Measurements from ENCODE around the gene RIT2. TPM values are rescaled to one million over a fixed set of nuclear protein-coding genes. Genes with fewer than 3 reads are reported as not detected.

The RIT2 gene
- total RNA-seq, 1 experiment from 2014 or later: 1.5 TPM

DNA sequence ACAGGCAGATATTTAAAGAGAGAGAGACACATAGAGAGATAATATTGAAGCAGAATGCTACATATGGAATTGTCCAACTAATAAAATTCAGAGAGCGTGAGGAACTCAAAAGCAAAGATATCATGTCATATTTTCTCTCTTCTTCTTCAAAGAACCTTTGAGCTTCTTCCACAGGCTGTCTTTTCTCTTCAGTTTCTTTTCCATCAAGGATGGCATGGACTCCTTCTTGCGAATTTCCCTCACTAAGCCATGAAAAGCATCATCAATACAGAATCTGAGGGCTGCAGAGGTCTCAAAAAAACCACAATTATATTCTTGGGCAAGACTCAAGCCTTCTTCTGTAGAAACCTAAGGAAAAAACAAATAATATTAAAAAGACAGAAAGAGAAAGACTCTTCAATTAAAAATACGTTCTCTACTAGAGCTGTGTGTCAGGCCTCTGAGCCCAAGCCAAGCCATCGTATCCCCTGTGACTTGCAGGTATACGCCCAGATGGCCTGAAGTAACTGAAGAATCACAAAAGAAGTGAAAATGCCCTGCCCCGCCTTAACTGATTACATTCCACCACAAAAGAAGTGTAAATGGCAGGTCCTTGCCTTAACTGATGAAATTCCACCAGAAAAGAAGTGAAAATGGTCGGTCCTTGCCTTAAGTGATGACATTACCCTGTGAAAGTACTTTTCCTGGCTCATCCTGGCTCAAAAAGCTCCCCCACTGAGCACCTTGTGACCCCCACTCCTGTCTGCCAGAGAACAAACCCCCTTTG lies 371.9 kb downstream of the RIT2 start (continued):
- TF ChIP-seq FOXP4 (CRISPR knock-in tag; IDR thresholded peaks at IDR 0.05): peak; percentile 56; the same call in 1 of the 2 replicates
- no peak for TF ChIP-seq FOXJ3 (CRISPR knock-in tag; IDR thresholded peaks at IDR 0.05; ENCODE audit: borderline replicate concordance)
- TF ChIP-seq AR (CRISPR knock-in tag; IDR thresholded peaks at IDR 0.05): no peak

GRCh38 chr18:42742969-42743368 lies 372.5 kb downstream of the RIT2 start:
- ATAC-seq (peak; percentile 19; the same call in 1 of the 2 replicates), DNase-seq (ENCODE audit: low spot score) (no peak)
- Mint-ChIP-seq H3K27ac (no peak overlapping the region), H3K9me3 (peaks cover 9% of the 10 kb centered on the region), H3K27me3 (ENCODE audit: low read depth) (no peaks in the 10 kb centered on the region), H3K36me3 (peaks cover 11% of the 10 kb centered on the region), H3K4me3 (no peak overlapping the region; the same call in 1 of the 2 replicates), H3K4me1 (peaks cover 49% of the 10 kb centered on the region)
- TF ChIP-seq GABPB1 (CRISPR knock-in tag; IDR thresholded peaks at IDR 0.05) (no peak), HMGA2 (CRISPR knock-in tag; IDR thresholded peaks at IDR 0.05) (no peak), NFE2L1 (CRISPR knock-in tag; IDR thresholded peaks at IDR 0.05) (no peak), ARID4B (CRISPR knock-in tag; IDR thresholded peaks at IDR 0.05; ENCODE audit: borderline replicate concordance) (no peak), EMX1 (CRISPR knock-in tag; IDR thresholded peaks at IDR 0.05) (no peak), ATF1 (CRISPR knock-in tag; IDR thresholded peaks at IDR 0.05) (no peak), ETV6 (CRISPR knock-in tag; IDR thresholded peaks at IDR 0.05) (no peak), ZBTB43 (CRISPR knock-in tag; IDR thresholded peaks at IDR 0.05) (no peak), USF1 (CRISPR knock-in tag; IDR thresholded peaks at IDR 0.05) (no peak), MAX (CRISPR knock-in tag; IDR thresholded peaks at IDR 0.05) (no peak), MXD4 (CRISPR knock-in tag; IDR thresholded peaks at IDR 0.05; ENCODE audit: borderline replicate concordance) (no peak), GTF2I (CRISPR knock-in tag; conservative IDR thresholded peaks at IDR 0.05) (no peak)
- TF ChIP-seq, protein P1, sequence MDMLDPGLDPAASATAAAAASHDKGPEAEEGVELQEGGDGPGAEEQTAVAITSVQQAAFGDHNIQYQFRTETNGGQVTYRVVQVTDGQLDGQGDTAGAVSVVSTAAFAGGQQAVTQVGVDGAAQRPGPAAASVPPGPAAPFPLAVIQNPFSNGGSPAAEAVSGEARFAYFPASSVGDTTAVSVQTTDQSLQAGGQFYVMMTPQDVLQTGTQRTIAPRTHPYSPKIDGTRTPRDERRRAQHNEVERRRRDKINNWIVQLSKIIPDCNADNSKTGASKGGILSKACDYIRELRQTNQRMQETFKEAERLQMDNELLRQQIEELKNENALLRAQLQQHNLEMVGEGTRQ (CRISPR knock-in tag; IDR thresholded peaks at IDR 0.05): no peak
- TF ChIP-seq, protein P2, sequence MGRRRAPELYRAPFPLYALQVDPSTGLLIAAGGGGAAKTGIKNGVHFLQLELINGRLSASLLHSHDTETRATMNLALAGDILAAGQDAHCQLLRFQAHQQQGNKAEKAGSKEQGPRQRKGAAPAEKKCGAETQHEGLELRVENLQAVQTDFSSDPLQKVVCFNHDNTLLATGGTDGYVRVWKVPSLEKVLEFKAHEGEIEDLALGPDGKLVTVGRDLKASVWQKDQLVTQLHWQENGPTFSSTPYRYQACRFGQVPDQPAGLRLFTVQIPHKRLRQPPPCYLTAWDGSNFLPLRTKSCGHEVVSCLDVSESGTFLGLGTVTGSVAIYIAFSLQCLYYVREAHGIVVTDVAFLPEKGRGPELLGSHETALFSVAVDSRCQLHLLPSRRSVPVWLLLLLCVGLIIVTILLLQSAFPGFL (CRISPR knock-in tag; IDR thresholded peaks at IDR 0.05; ENCODE audit: borderline replicate concordance): no peak
- ChIA-PET CTCF (interaction anchor here (1.0 to 4.0 kb wide), 2 partner anchors 13 to 147 kb away, joined by 4 to 21 read pairs; no protein-coding TSS in a partner anchor), POLR2A (interaction anchor here (1.3 kb wide), 1 partner anchor 534 kb away, joined by 3 read pairs; the partner anchor contains the start of gene SYT4)

All from WTC11 (cell line).